ENCODE results near the gene ANP32E.
"Not testable (repeated sequence)": the region's sequence is repeated elsewhere in the genome, so short reads cannot be mapped to it uniquely, and the experiment has no call there.

ANP32E gene

GRCh38 chr1:150214099-150214756 lies 21.7 kb downstream of the ANP32E start:
- peak; percentile 1; the same call in 1 of the 2 replicates for TF ChIP-seq CTCF (IDR thresholded peaks at IDR 0.05)
- H3K27ac ChIP-seq = peak overlapping the region; percentile 72

GRCh38 chr1:150213170-150214098 lies 22.5 kb downstream of the ANP32E start:
- no peak for TF ChIP-seq ZFX (IDR thresholded peaks at IDR 0.05; ENCODE audit: borderline replicate concordance)
- TF ChIP-seq CTCF (IDR thresholded peaks at IDR 0.05) = peak; percentile 34
- peak overlapping the region; percentile 72 for H3K27ac ChIP-seq

- H3K27ac ChIP-seq = no peak overlapping the region
- TF ChIP-seq CTCF (IDR thresholded peaks at IDR 0.05) (no peak), ZFX (IDR thresholded peaks at IDR 0.05; ENCODE audit: borderline replicate concordance) (no peak)
These were observed 23.8 kb downstream of the ANP32E start for GRCh38 chr1:150212070-150212469.

GRCh38 chr1:150210706-150211105 lies 25.2 kb downstream of the ANP32E start:
- no peak overlapping the region for H3K27ac ChIP-seq
- no peak for TF ChIP-seq ZFX (IDR thresholded peaks at IDR 0.05; ENCODE audit: borderline replicate concordance)
- TF ChIP-seq CTCF (IDR thresholded peaks at IDR 0.05) = no peak

GRCh38 chr1:150210091-150210490 lies 25.8 kb downstream of the ANP32E start:
- TF ChIP-seq ZFX (IDR thresholded peaks at IDR 0.05; ENCODE audit: borderline replicate concordance) (no peak), CTCF (IDR thresholded peaks at IDR 0.05) (no peak)
- H3K27ac ChIP-seq = no peak overlapping the region

GRCh38 chr1:150208460-150208859 lies 27.5 kb downstream of the ANP32E start:
- H3K27ac ChIP-seq = not testable (repeated sequence)

GRCh38 chr1:150207281-150207971 lies 28.5 kb downstream of the ANP32E start:
- TF ChIP-seq ZFX (IDR thresholded peaks at IDR 0.05; ENCODE audit: borderline replicate concordance) (no peak), CTCF (IDR thresholded peaks at IDR 0.05) (no peak)
- H3K27ac ChIP-seq = no peak overlapping the region

All from 22Rv1 (cell line).